Calu3 (cell line): ENCODE measurements around the gene ELFN1. TPM values are rescaled to one million over a fixed set of nuclear protein-coding genes. Genes with fewer than 3 reads are reported as not detected.

Source experiments
- BruUV-seq: library from RNA; stranded (reverse); fragments of 400-500 nt; replicated peaks from 2 replicates; lab custom pipeline; 2021; lab: Mats Ljungman, UMichigan
- CTCF ChIA-PET: fragments of 300-600 bp; sonication (Branson Sonifier 250); formaldehyde crosslinking; loops from one replicate; lab custom pipeline; 2022; ENCODE audit warnings: antibody characterized with exemption; lab: Charles Lee
- DNase-seq: peaks from one replicate; pipeline ENCODE4 v3.0.0; 2022
- H3K27ac Mint-ChIP-seq: one replicate; pipeline ENCODE4 v1.8.0; 2022; ENCODE audit warnings: mixed read lengths; ENCODE audit not compliant: unreplicated experiment
- H3K27me3 Mint-ChIP-seq: one replicate; pipeline ENCODE4 v1.8.0; 2022; ENCODE audit warnings: mixed read lengths; ENCODE audit not compliant: unreplicated experiment
- H3K36me3 Mint-ChIP-seq: one replicate; pipeline ENCODE4 v1.8.0; 2022; ENCODE audit warnings: mild to moderate bottlenecking, moderate library complexity, mixed read lengths; ENCODE audit not compliant: insufficient read depth, unreplicated experiment
- H3K4me1 Mint-ChIP-seq: one replicate; pipeline ENCODE4 v1.8.0; 2022; ENCODE audit warnings: mild to moderate bottlenecking, low read depth, mixed read lengths; ENCODE audit not compliant: unreplicated experiment
- H3K4me3 Mint-ChIP-seq: one replicate; pipeline ENCODE4 v1.8.0; 2022; ENCODE audit warnings: mild to moderate bottlenecking, low read depth, moderate library complexity, mixed read lengths; ENCODE audit not compliant: unreplicated experiment
- H3K9me3 Mint-ChIP-seq: one replicate; pipeline ENCODE4 v1.8.0; 2022; ENCODE audit warnings: low read depth, mixed read lengths; ENCODE audit not compliant: unreplicated experiment
- intact Hi-C: fragments of 100-400 bp; cut with micrococcal nuclease; formaldehyde crosslinking; loops from one replicate; pipeline ENCODE4 v1.10.0; 2022; ENCODE audit not compliant: unreplicated experiment
- total RNA-seq: library from RNA; stranded (reverse); gene quantifications from 2 replicates; pipeline ENCODE4 v1.2.3, GENCODE V29; 2022
- TF ChIP-seq, protein P1 (sequence below): fragments of 200-600 bp; IDR thresholded peaks from one replicate; pipeline ENCODE4 v1.8.0; 2022; ENCODE audit warnings: antibody characterized with exemption; ENCODE audit not compliant: unreplicated experiment

Gene ELFN1
- total RNA-seq, 1 experiment from 2014 or later = not detected

DNA sequence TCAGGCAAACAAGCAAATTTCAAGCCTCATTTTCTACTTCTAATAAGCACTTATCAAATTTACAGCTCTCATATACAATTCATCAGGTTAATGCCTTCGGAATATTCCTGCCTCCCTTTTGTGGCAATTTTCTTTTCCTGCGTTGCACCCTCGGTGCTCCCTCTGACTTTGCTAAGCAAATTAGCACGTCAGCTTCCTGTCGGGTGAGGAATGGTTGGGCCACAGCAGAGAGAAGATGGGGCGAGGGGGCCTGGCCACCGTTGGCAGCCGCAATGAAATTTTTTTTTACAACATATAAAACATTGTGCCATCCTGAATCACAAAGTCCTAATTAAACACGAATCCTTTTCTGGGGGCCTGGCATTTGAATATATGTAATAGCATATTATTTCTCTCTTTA is 28.1 kb downstream of the ELFN1 start:
- TF ChIP-seq, protein P1, sequence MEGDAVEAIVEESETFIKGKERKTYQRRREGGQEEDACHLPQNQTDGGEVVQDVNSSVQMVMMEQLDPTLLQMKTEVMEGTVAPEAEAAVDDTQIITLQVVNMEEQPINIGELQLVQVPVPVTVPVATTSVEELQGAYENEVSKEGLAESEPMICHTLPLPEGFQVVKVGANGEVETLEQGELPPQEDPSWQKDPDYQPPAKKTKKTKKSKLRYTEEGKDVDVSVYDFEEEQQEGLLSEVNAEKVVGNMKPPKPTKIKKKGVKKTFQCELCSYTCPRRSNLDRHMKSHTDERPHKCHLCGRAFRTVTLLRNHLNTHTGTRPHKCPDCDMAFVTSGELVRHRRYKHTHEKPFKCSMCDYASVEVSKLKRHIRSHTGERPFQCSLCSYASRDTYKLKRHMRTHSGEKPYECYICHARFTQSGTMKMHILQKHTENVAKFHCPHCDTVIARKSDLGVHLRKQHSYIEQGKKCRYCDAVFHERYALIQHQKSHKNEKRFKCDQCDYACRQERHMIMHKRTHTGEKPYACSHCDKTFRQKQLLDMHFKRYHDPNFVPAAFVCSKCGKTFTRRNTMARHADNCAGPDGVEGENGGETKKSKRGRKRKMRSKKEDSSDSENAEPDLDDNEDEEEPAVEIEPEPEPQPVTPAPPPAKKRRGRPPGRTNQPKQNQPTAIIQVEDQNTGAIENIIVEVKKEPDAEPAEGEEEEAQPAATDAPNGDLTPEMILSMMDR = no peak
- CTCF ChIA-PET = no interaction called here
- Mint-ChIP-seq H3K27ac (no peak overlapping the region), H3K36me3 (peaks cover 3% of the 10 kb centered on the region), H3K27me3 (peaks cover 81% of the 10 kb centered on the region), H3K4me1 (no peaks in the 10 kb centered on the region), H3K4me3 (no peak overlapping the region), H3K9me3 (peaks cover 7% of the 10 kb centered on the region)
- no peak for DNase-seq
- no TSS peak for BruUV-seq
- intact Hi-C loops = no loop called here

DNA sequence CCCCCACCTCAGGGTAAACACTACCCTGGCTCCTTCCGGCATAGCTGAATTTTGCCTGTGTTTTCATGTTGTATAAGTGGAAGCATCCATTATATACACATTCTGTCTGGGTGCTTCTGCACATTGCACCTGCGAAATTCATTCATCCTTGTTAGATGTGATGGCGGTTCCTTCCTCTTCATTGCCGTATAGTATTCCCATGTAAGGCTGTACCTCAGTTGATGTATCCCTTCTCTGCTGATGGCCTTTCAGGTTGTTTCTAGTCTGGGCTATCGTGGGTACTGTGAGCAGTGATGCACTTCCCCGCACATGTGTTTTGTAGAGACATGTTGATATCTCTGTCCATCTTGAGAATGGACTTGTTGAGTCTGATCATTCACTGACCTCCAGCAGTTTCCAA is 28.9 kb downstream of the ELFN1 start:
- H3K4me3 Mint-ChIP-seq = no peak overlapping the region
- TF ChIP-seq, protein P1 = no peak
- no peaks in the 10 kb centered on the region for H3K4me1 Mint-ChIP-seq
- CTCF ChIA-PET = no interaction called here
- H3K27ac Mint-ChIP-seq = no peak overlapping the region
- no peak for DNase-seq
- H3K27me3 Mint-ChIP-seq = peaks cover 74% of the 10 kb centered on the region
- intact Hi-C loops = no loop called here
- peaks cover 9% of the 10 kb centered on the region for H3K9me3 Mint-ChIP-seq
- BruUV-seq = no TSS peak
- H3K36me3 Mint-ChIP-seq = peaks cover 3% of the 10 kb centered on the region

DNA sequence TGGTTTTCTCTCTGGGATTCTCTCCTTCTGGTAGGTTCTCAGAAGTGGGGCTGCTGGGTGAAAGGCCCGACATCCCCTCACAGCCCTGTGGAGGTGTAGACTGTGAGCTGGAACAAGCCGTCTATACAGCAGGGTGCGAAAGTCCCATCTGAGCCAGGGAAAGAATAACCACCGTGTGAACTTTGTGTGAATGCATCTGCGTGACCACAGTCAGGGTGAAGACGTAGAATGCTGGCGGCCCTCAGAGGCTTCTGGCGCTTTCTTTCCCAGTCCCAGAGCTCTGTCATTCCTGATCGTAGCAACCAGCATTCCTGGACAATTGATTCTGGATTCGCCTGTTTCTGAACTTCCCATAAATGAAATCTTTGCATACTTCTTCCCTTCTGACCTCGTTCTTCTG is 30.0 kb downstream of the ELFN1 start:
- H3K36me3 Mint-ChIP-seq = peaks cover 3% of the 10 kb centered on the region
- BruUV-seq = no TSS peak
- H3K4me3 Mint-ChIP-seq = no peak overlapping the region
- CTCF ChIA-PET = no interaction called here
- intact Hi-C loops = no loop called here
- H3K9me3 Mint-ChIP-seq = peaks cover 9% of the 10 kb centered on the region
- no peak overlapping the region for H3K27ac Mint-ChIP-seq
- peaks cover 74% of the 10 kb centered on the region for H3K27me3 Mint-ChIP-seq
- TF ChIP-seq, protein P1 = no peak
- H3K4me1 Mint-ChIP-seq = no peaks in the 10 kb centered on the region
- no peak for DNase-seq

DNA sequence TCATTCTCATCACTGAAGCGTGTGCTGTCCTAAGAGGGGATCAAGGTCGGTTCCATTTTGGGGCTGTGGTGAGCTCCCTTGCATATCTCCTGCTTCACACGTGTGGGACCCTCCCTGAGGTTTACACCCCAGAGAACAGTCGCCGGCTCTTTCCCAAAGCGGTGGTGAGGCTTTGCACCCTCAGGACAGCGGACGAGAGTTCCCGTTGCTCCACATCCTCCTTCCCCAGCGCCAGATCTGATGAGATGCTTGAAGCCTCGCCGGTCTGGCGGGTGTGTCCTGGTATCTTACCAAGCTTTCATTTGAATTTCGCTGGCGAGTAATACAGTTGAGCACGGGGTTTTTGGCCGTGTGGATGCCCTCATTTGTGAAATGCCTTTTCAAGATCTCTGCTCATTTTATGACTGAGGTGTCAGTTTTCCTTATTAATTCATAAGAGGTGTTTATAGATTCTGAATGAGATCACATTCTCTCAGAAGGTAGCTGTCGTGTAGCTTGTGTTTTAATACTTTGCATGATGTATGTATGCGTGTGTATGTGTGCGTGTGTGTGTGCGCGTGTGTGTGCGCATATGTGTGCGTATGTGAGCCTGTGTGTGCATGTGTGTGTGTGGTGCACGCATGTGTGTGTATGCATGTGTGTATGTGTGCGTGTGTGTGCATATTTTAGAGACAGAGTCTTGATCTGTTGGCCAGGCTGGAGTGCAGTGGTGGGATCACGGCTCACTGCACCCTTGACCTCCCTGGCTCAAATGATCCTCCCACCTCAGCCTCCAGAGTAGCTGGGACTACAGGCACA is 30.7 kb downstream of the ELFN1 start:
- intact Hi-C loops = no loop called here
- BruUV-seq = no TSS peak
- Mint-ChIP-seq H3K9me3 (peaks cover 9% of the 10 kb centered on the region), H3K4me3 (no peak overlapping the region), H3K36me3 (peaks cover 3% of the 10 kb centered on the region), H3K4me1 (no peaks in the 10 kb centered on the region), H3K27ac (no peak overlapping the region), H3K27me3 (peaks cover 74% of the 10 kb centered on the region)
- DNase-seq = no peak
- TF ChIP-seq, protein P1 = no peak
- CTCF ChIA-PET = no interaction called here
